Endometrial microvascular endothelial cells (primary cell): ENCODE data around the gene ADIPOR1. TPM values are rescaled to one million over a fixed set of nuclear protein-coding genes. Genes with fewer than 3 reads are reported as not detected.
"Not testable (repeated sequence)": the region's sequence is repeated elsewhere in the genome, so short reads cannot be mapped to it uniquely, and the experiment has no call there.

Source experiments
- in situ Hi-C: cut with HindIII; loops from 2 replicates; pipeline ENCODE4 v1.10.0; 2017; ENCODE audit warnings: low sequenced_read_pairs, low pct_unique_long_range_greater_than_20kb; ENCODE audit errors: inconsistent ontology term
- total RNA-seq: library from RNA; depleted of rRNA; stranded (reverse); fragments of >200 nt; gene quantifications from one replicate; pipeline ENCODE4 v1.2.3, GENCODE V29; 2015; ENCODE audit errors: inconsistent ontology term

The ADIPOR1 gene
- total RNA-seq = 96.9 TPM

GRCh38 chr1:202957733-202958543 is at the start of gene ADIPOR1:
TSS of gene ADIPOR1 (minus strand) at chr1:202958312. CDS start at chr1:202951070, 7,242 bp downstream.
- in situ Hi-C loops = no loop called here

- in situ Hi-C loops = no loop called here
These were observed 49.1 kb upstream of the ADIPOR1 start, which contains the start of gene TMEM183A for GRCh38 chr1:203006948-203007871. TSS of gene TMEM183A (plus strand) at chr1:203007374. CDS start at chr1:203007466, 92 bp downstream.

GRCh38 chr1:203005395-203006142 is 47.5 kb upstream of the ADIPOR1 start:
- in situ Hi-C loops = not testable (repeated sequence)

GRCh38 chr1:203002951-203003350 is 44.8 kb upstream of the ADIPOR1 start:
- in situ Hi-C loops = no loop called here

GRCh38 chr1:203001986-203002385 is 43.9 kb upstream of the ADIPOR1 start:
- in situ Hi-C loops = no loop called here

GRCh38 chr1:203000217-203000944 is 42.3 kb upstream of the ADIPOR1 start:
- in situ Hi-C loops = no loop called here

GRCh38 chr1:202998836-202999750 is 41.0 kb upstream of the ADIPOR1 start:
- in situ Hi-C loops = no loop called here

- in situ Hi-C loops = no loop called here
These were observed 36.6 kb upstream of the ADIPOR1 start for GRCh38 chr1:202994756-202995155.

GRCh38 chr1:202991112-202991511 is 33.0 kb upstream of the ADIPOR1 start:
- in situ Hi-C loops = no loop called here

GRCh38 chr1:202989879-202990278 is 31.8 kb upstream of the ADIPOR1 start:
- in situ Hi-C loops = no loop called here

GRCh38 chr1:202987922-202988583 is 29.9 kb upstream of the ADIPOR1 start:
- in situ Hi-C loops = no loop called here

GRCh38 chr1:202987255-202987654 is 29.1 kb upstream of the ADIPOR1 start:
- in situ Hi-C loops = no loop called here

GRCh38 chr1:202986120-202986519 is 28.0 kb upstream of the ADIPOR1 start:
- in situ Hi-C loops = not testable (repeated sequence)

GRCh38 chr1:202982715-202983430 is 24.8 kb upstream of the ADIPOR1 start:
- in situ Hi-C loops = no loop called here

- in situ Hi-C loops = no loop called here
These were observed 23.8 kb upstream of the ADIPOR1 start for GRCh38 chr1:202981939-202982338.

GRCh38 chr1:202979459-202979858 is 21.3 kb upstream of the ADIPOR1 start:
- in situ Hi-C loops = no loop called here
